HG03354 (cell line): ENCODE measurements around the gene GRIN2C.

Experiments used
- ATAC-seq: cut with Tn5 transposase; IDR thresholded peaks from one replicate; pipeline ENCODE4 v1.9.1; 2021; ENCODE audit warnings: mild to moderate bottlenecking; ENCODE audit not compliant: unreplicated experiment, poor library complexity, severe bottlenecking

The GRIN2C gene

DNA sequence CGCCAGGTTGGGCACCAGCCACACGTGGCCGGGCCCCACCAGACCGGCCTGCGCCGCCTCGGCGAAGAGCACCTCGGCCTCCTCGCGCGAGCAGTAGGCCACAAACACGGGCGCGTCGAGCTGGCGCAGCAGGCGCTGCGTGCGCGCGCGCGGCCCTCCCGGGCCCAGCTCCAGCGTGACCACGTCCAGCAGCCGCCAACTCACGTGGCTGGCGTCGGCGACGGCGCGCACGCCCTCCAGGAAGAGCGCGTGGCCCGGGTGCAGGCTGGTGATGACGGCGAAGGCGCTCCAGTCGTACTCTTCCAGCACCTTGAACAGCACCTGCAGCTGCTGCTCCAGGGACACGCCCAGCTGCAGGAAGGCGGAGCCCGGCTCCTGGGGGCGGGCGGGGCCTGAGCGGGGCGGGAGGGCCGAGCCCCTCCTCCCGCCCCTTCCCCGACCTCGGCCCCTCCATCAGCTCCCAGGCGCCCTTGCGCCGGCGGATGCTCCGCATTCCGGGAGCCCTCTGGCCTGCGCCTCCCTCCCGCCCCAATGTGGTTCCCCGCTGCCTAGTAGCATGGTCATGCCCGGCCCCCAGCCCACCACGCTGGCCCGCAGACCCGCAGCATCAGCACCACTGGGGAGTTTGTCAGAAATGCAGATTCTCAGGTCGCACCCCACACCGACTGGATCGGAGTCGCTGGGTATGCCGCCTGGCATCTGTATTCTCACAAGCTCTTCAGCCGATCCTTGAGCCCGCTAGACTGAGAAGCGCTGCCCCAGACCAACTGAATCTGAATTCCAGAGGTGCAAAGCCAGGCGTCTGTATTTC lies 7.2 kb downstream of the GRIN2C start:
- ATAC-seq = no peak

DNA sequence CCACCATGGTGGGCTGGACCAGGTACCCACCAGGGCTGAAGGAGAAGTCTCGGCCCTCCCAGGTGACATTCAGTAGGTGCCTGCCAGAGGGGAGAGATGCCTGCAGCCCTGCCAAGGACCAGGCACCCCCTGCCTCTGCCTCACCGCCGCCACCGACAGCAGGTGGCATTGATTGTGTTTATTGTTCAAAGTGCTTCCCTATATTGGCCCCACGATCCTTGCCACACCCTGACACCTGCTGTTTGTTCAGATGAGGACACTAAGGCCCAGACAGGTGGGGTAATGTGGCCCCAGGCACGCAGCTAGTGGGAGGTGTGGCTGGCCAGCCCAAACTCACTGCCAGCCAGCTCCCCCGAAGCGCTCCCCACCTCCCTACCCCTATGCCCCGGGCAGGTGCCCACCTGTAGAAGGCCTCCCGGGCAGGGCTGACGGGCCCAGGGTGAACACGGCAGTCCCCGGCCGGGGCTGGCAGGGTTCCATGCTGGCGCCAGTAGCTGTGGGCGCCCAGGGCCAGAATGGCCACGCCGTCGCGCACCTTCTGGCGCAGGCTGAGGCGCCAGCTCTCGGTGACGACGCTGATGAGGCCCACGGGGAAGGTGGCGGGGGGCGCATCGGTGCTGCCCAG lies 8.0 kb downstream of the GRIN2C start:
- ATAC-seq = no peak

DNA sequence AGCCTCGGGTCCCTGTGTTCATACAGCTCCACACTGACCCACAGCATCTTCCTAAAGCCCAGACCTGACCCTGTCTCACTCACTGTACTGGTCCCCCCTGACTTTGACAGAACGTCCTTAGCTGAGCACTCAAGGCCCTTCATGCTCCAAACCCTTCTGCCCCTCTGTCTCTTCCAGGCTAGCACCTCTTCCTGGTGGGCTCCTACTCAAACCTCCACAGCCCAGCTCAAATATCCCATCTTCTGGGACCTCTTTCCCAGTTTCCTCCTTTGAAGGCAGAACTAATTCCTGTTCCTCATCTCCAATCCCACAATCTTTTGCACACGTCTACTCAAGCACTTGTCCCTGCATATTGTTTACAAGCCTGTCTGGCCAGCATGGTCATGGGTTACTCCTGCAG lies 8.8 kb downstream of the GRIN2C start:
- no peak for ATAC-seq

DNA sequence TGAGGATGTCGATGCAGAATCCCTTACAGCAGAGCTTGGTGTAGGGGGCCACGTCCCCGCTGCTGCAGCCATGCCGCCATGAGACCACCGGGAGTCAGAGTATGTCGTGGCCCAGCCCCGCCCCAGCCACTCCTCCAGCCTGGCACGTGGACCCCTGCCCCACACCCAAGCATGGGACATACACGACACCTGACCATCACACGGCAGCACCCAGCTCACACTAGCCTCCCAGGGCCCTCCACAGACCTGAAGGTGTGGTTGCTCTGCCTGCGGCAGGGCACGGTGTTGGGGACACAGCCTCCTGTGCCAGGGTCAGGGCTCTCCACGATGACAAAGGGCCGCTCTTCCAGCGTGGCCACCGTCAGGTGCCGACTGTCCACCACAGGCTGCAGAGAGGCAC lies 9.4 kb downstream of the GRIN2C start:
- ATAC-seq = no peak

DNA sequence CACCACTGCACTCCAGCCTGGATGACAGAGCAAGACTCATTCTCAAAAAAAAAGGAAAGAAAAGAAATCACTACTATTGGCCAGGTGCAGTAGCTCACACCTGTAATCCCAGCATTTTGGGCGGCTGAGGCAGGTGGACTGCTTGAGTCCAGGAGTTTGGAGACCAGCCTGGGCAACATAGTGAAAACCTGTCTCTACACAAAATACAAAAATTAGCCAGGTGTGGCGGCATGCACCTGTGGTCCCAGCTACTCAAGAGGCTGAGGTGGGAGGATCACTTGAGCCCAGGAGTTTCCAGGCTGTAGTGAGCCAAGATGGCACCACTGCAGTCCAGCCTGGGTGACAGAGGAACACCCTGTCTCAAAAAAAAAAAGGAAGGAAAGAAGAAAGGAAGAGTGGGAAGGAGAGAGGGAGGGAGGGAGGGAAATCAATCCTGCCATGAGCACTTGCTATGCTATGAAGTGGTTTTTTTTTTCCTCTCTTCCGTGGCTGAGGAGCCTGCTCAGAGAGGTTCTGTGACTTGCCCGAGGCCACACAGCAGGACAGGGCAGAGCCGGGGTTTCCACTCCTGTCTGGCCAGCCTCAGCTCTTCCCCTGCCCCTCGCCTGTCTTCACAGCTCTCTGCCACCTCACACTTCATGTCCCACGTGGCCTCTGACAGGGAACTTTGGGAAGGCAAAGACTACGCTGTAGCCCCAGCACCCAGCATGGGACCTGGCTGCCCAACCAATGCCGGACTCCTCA lies 10.9 kb downstream of the GRIN2C start:
- ATAC-seq = no peak

DNA sequence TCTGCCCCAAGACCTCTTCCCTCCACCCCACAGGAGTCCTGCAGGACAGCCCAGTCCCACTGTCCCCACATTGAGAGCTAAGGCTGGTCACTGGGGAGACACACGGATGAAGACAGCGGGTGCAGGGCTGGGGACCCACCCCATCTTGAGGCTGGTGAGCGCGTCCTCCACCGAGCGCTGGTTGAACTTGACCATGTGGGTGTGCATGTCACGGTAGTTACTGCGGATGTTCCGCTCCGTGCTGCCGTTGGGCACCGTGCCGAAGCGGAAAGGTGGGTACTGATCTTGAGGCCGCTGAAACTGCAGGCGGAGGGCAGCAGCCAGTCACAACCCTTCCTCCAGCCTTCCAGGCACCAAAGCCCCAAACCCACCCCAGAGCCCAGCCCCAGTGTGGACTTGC lies 13.1 kb downstream of the GRIN2C start:
- no peak for ATAC-seq

DNA sequence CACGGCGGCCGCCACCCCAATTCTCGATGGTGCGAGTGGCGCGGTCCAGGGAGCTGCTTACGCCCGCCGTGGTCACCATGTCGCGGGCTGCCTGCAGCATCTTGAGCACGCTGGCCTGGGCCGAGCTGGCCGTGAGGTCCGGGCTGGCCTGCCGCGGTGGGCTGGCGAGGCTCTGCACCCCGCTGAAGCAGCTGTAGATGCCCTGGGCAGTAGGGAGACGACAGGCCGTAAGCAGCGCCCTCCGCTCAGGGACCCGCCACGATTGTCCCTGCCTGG lies 16.4 kb downstream of the GRIN2C start:
- ATAC-seq = no peak

DNA sequence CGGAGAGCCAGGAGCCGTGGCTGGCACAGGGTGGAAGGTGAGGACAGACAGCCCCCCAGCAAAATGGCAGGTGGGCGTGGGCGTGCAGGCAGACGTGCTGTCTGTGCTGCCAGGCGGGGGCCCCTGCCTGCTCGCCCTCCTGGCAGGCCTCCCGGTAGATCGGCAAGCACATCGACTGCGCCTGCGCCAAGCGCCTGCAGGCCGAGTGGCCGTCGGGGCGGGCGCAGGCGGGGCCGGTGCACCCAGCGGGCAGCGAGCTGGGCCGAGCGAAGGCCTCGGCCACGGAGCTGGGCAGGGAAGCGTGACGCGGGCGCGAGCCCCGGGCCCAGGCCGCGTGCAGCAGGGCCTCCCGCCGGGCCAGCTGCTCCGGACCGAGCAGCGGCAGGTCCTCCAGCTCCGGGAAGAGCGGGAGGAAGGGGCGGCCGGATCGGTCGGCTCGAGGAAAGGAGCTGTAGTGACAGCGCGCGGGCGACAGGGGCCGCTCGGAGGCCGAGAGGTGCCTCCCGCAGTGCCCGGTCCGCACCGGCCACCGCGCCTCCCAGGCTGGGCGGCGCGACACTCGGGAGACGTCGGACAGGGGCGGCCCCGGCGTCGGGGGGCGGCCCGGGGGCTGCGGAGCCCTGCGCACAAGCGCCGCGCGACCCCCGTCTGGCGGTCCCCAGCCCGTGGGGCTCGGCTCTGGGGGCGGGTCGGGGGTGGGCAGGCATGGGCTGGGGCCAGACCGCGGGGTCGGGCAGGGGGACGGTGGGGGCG lies 16.9 kb downstream of the GRIN2C start:
- no peak for ATAC-seq

DNA sequence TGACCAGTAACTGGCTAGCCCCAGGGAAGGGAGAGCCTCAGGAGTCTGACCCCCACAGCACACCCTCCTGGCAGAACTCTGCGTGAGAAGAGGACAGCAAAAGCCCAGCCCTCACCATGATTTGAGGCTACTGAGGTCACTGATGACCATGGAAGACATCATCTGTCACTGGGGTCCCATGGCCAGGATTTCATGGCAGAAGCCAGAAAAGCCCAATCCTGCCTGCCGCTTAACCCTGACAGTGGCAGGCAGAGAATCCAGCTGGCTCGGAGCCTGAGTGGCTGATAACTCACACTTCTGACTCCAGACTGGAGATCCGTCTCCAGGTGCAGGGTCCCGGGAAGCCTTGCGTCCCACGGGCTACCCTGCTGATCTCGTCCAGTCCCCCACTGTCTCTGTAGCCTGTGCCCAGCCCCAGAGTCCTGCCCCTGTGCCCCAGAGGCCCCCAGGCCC lies 17.5 kb downstream of the GRIN2C start:
- ATAC-seq = no peak

DNA sequence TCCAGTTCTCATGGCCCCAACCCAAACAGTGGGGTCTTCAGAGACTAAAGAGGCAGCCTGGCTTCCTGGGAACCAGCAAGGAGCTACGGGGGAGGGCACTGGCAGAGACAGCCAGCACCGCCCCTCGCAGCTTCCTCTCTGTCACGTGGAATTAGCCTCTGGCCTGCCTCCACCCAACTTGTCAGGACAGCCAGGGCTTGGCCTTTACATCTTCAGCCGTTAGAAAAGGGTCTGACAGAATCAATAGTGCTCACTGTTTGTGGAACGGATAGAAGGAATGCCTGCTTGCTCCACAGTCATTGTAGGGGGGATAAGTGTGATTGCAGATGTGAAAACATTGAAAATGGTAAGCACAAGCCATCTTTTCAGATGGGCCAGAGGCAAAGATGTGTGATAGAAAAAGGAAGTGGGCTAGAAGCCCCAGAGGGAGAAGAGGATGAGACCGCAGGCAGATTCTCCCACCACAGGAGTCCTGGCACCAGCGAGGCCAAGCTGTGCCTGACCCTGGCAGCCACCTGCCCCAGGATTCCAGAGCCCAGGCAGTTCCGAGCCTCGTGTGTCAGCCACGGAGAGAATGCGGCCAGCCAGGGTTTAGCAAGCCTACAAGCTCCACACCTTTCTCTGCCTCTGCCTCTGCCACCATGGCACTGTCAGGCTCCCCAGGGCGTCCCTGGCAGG lies 18.6 kb downstream of the GRIN2C start:
- ATAC-seq = no peak

DNA sequence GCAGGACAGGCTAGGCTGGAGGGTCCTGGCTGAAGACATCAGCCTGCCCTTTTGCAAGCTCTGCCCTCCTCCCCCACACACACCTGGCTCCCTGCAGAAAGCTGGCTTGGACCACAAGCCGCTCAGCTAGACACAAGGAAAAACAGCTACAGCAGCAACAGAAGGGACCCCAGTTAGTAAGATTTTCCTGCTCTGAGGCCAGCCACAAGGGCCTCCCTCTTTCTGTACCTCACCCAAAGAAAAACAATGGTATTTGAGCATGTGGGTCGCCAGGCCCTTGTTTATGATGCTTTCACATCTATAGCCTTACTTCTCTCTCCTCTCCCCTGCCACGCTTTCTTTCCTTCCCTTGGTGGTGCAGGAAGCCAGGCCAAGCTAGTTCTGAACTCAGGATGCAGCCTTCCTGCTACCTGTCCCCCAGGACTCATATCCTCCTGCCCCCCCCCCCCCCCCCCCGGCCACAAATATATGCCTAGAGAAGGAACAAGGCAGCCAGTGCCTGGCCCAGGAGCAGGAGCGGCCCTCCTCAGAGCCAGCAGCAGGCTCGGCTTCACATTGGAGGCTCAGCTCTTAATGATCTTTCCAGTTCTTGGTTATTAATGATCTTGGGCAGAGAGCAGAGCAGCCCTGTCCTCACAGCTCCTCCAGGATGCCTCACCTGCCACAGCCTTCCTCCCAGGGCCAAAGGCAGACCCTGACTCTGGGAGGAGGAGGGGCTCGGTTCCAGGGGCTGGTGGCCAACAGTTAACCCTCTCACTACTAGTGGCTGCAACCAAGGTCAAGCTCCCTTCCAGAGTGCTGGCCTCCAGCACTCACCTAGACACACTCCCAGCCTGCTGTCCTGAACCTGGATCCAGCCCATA lies 19.5 kb downstream of the GRIN2C start:
- no peak for ATAC-seq

DNA sequence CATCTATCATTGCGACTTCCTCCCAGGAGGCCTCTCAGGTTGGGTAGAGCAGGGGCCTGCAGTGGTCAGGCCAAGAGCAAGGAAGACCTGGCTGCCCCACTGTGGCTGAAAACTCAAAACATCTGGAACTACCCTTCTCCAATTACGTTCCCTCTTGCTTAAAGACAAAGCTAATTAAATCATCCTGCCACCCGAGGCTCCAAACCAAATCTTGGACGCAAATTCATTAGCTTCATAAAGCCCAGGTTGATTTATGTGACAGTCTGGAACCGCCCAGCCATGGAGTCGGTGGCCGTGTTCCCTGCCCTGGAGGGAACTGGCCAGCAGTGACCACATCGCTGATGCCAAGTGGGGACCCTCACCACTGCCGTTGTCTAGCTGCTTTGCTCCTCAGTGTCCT lies 21.4 kb downstream of the GRIN2C start:
- ATAC-seq = no peak

DNA sequence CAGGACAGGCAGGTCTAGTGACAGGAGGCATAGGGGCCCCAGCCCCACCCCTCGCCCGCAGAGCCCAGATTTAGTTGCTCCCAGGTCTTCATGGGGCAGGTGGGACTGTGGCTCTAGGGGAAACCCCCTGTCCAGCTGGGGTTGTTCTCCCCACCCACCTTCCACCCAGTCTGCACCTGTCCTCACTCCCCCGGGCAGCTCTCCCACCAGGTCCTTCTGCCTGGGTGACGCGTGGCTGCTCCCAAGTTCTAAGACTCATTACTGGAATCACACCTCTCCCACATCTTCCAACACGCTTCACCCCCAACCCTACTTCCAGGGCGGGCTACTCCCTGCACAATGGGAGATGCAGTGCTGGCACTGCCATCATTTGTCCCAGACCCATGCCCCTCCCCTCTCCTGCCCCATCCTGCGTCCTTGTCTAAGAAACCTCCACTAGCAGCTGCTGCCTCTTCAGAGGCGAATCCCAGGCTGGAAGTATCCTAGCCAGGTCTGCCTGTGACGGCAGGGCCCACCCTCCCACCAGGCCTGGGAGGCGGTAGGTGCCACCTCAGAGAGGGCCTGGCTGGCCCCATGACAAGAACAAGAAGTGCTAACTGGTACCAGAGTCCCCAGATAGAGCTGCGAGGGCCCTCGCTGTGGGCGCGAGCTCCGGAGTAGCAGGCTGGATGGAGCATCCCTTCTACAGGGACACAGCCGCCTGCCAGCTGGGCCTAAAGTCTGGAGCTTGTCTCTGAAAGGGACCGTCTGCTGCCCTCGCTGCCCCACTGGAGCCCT lies 22.8 kb downstream of the GRIN2C start:
- no peak for ATAC-seq

DNA sequence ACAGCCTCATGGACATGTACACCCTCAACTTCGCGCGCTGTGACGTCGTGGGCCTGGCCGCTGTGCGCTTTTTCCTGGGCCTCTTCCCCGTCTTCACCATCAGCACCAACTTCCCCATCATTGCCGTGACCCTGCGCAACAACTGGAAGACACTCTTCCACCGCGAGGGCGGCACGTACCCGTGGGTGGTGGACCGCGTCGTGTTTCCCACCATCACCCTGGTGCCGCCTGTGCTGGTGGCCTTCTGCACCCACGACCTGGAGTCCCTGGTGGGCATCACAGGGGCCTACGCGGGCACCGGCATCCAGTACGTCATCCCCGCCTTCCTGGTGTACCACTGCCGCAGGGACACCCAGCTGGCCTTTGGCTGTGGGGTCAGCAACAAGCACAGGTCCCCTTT lies 23.5 kb downstream of the GRIN2C start:
- ATAC-seq = no peak

DNA sequence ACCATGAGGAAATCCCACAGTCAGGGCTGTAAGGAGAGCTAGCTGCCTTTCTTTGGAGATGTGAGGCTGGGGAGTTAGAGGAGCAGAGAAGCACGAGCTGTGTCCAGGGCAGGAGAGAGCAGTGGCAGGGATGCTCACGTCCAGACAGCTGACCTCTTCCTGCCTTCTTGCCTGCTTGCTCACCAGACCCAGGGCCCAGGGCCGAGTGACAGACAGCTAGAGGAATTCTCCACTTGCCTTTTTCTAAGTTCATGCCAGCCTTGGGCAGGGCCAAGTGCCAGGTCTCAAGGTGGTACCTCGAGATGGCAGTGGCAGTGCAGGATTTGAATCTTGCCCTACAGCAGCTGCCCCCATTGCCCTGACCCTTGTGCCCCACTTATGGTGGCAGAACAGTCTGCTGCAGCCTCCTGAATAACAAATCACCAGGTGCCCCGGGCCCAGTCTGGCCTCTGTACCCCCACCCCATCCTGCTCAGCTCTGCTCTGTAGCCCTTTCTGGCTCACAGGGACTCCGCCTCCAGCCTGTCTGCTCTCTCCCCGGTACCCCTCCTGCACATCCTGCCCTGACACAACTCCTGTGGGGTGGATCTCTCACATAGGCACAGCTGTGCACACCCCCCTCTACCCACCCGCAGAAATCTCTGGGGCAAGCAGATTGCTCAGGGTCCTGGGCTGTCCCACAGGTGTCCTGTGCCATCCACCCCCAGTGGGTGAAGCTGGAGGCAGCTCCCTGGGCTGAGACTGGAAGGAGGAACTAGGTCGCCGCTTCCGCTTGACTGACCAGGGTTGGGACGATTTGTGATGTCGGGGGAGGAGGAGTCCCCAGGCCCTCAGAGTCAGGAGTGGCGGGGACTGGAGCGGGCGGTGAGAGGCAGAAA lies 25.9 kb downstream of the GRIN2C start:
- no peak for ATAC-seq

DNA sequence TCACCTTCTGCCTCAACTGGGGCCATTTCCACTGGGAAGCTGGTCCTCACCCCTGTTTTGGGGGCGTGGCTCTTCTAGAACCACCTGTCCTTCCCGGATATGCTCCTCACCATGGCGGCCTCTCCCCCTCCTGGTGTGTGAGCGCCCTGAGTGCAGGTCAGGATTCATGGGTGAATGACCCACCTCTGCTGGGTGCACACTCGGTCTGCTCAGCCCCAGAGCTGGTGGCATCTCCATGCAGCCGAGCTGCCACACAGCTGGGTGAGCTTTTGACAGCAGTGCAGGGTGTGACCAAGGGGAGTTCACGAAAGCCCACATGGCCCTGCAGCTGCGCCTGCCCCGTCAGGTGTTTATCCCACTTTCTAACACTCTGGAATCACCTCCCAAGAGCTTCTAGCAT lies 27.3 kb downstream of the GRIN2C start:
- no peak for ATAC-seq

DNA sequence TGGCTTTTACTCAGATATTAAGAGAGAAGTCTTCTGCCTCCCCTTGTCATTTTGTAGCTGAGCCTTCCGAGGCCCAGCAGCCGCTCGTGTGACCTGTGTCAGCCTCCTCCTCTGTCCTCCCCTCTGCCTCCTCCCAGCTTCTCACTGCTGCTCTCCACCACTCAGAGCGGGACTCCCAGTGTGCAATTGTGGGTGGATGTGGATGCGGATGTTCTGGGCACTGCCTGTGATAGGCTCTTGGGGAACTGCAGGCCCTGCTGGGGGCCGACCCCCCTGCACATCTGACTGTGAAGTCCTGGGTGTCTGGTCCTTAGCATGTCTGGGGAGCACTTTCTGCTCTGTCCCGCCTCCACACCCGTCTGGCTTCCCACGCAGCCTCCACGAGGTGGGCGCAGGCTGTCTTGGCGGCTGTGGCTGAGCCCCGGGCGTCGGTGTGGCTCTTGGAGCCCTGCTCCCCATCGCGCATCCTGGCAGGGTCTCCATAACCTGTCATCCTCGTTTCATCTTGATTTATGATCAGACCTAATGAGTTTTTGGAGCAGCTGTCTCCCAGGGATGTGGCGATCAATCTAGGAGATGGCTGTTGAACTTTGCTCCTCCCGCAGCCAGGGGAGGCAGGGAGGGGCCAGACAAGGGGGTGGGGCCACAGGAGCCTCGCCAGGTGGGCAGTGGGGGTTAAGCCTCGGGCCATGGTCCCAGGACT lies 28.1 kb downstream of the GRIN2C start:
- no peak for ATAC-seq
